H9 (cell line): ENCODE measurements around the gene SPNS3. TPM values are rescaled to one million over a fixed set of nuclear protein-coding genes. Genes with fewer than 3 reads are reported as not detected.
A peak's percentile ranks its signal among the peaks of the same experiment; 100 is the strongest.

Source experiments
- DNase-seq: peaks from one replicate; pipeline ENCODE4 v3.0.0-alpha.2; 2017
- H2AFZ ChIP-seq: one replicate; pipeline ENCODE4 v1.6.1; 2013; ENCODE audit warnings: mild to moderate bottlenecking, low read length, control low read depth, moderate library complexity
- H2AK5ac ChIP-seq: 2 replicates; pipeline ENCODE4 v1.6.1; 2013; ENCODE audit warnings: low read length, control low read depth, mixed read lengths; ENCODE audit not compliant: insufficient read length
- H2BK120ac ChIP-seq: one replicate; pipeline ENCODE4 v1.6.1; 2013; ENCODE audit warnings: low read depth, mild to moderate bottlenecking, low read length, control low read depth, inconsistent platforms; ENCODE audit not compliant: poor library complexity, severe bottlenecking
- H2BK12ac ChIP-seq: 2 replicates; pipeline ENCODE4 v1.6.1; 2013; ENCODE audit warnings: low read length, control low read depth, mixed read lengths, low read depth; ENCODE audit not compliant: insufficient read length
- H2BK15ac ChIP-seq: 2 replicates; pipeline ENCODE4 v1.6.1; 2013; ENCODE audit warnings: low read depth, low read length, control low read depth
- H2BK20ac ChIP-seq: one replicate; pipeline ENCODE4 v1.6.1; 2013; ENCODE audit warnings: low read depth, mild to moderate bottlenecking, low read length, control low read depth, inconsistent platforms; ENCODE audit not compliant: poor library complexity, severe bottlenecking
- H2BK5ac ChIP-seq: 2 replicates; pipeline ENCODE4 v1.6.1; 2013; ENCODE audit warnings: low read length, control low read depth, mixed read lengths; ENCODE audit not compliant: insufficient read length
- H3K14ac ChIP-seq: 2 replicates; pipeline ENCODE4 v1.6.1; 2013; ENCODE audit warnings: low read length, control low read depth; ENCODE audit not compliant: insufficient read depth
- H3K18ac ChIP-seq: 2 replicates; pipeline ENCODE4 v1.6.1; 2013; ENCODE audit warnings: low read depth, mild to moderate bottlenecking, mixed read lengths, low read length, control low read depth; ENCODE audit not compliant: insufficient read length
- H3K23ac ChIP-seq: 2 replicates; pipeline ENCODE4 v1.6.1; 2013; ENCODE audit warnings: low read length, control low read depth, mixed read lengths, low read depth; ENCODE audit not compliant: insufficient read length
- H3K23me2 ChIP-seq: 2 replicates; pipeline ENCODE4 v1.6.1; 2013; ENCODE audit warnings: low read depth, mild to moderate bottlenecking, mixed read lengths, low read length, control low read depth; ENCODE audit not compliant: insufficient read length, poor library complexity, severe bottlenecking
- H3K27ac ChIP-seq: 2 replicates; pipeline ENCODE4 v1.5.1; 2013; ENCODE audit warnings: low read length, control low read depth, mixed read lengths, low read depth; ENCODE audit not compliant: insufficient read length
- H3K27me3 ChIP-seq: 2 replicates; pipeline ENCODE4 v1.6.1; 2013; ENCODE audit warnings: low read length, control low read depth, inconsistent platforms; ENCODE audit not compliant: insufficient read depth
- H3K4ac ChIP-seq: 2 replicates; pipeline ENCODE4 v1.6.1; 2013; ENCODE audit warnings: low read depth, mild to moderate bottlenecking, control low read depth, inconsistent platforms, low read length, moderate library complexity
- H3K4me1 ChIP-seq: 2 replicates; pipeline ENCODE4 v1.6.1; 2013; ENCODE audit warnings: low read length, control low read depth, inconsistent platforms; ENCODE audit not compliant: insufficient read depth
- H3K4me2 ChIP-seq: 2 replicates; pipeline ENCODE4 v1.6.1; 2013; ENCODE audit warnings: low read length, control low read depth, mixed read lengths; ENCODE audit not compliant: insufficient read length, insufficient read depth
- H3K56ac ChIP-seq: 2 replicates; pipeline ENCODE4 v1.6.1; 2013; ENCODE audit warnings: low read depth, mild to moderate bottlenecking, mixed read lengths, low read length, control low read depth; ENCODE audit not compliant: insufficient read length
- H3K79me1 ChIP-seq: 2 replicates; pipeline ENCODE4 v1.6.1; 2013; ENCODE audit warnings: low read depth, mild to moderate bottlenecking, moderate library complexity, low read length, control low read depth, inconsistent platforms; ENCODE audit not compliant: insufficient read depth, poor library complexity, severe bottlenecking
- H3K79me2 ChIP-seq: 2 replicates; pipeline ENCODE4 v1.6.1; 2013; ENCODE audit warnings: low read length, control low read depth, inconsistent platforms; ENCODE audit not compliant: insufficient read depth
- H3K9ac ChIP-seq: 2 replicates; pipeline ENCODE4 v1.6.1; 2013; ENCODE audit warnings: low read length, control low read depth, mixed read lengths; ENCODE audit not compliant: insufficient read length; ENCODE audit errors: extremely low read depth
- H3K9me3 ChIP-seq: one replicate; pipeline ENCODE4 v1.6.1; 2013; ENCODE audit warnings: low read depth, low read length, inconsistent platforms; ENCODE audit not compliant: control insufficient read depth
- H3T11ph ChIP-seq: one replicate; pipeline ENCODE4 v1.6.1; 2013; ENCODE audit warnings: mild to moderate bottlenecking, low read length, control low read depth, inconsistent platforms
- H4K20me1 ChIP-seq: one replicate; pipeline ENCODE4 v1.6.1; 2013; ENCODE audit not compliant: control insufficient read depth, insufficient read length, insufficient read depth
- H4K5ac ChIP-seq: 2 replicates; pipeline ENCODE4 v1.6.1; 2013; ENCODE audit warnings: low read depth, mild to moderate bottlenecking, mixed read lengths, low read length, control low read depth; ENCODE audit not compliant: insufficient read length
- H4K8ac ChIP-seq: replicated peaks from 2 replicates; pipeline ENCODE4 v1.6.1; 2013; ENCODE audit warnings: low read length, control low read depth, mixed read lengths, low read depth; ENCODE audit not compliant: insufficient read length
- H4K91ac ChIP-seq: 2 replicates; pipeline ENCODE4 v1.6.1; 2013; ENCODE audit warnings: low read depth, mild to moderate bottlenecking, moderate library complexity, mixed read lengths, low read length, control low read depth; ENCODE audit not compliant: insufficient read length
- H3K27ac Mint-ChIP-seq, 3 experiments: 2 replicates in 2 of 3; 3 replicates in 1 of 3; pipeline ENCODE4 v1.8.0; 2020 to 2021; ENCODE audit warnings: mixed read lengths in 3 of 3, mild to moderate bottlenecking in 1 of 3, moderate library complexity in 1 of 3
- H3K27me3 Mint-ChIP-seq: 2 replicates; pipeline ENCODE4 v1.8.0; 2021; ENCODE audit warnings: low read depth, mild to moderate bottlenecking, moderate library complexity, mixed read lengths
- H3K36me3 Mint-ChIP-seq, 3 experiments: 2 replicates in 2 of 3; 3 replicates in 1 of 3; pipeline ENCODE4 v1.8.0; 2020 to 2021; ENCODE audit warnings: low read depth in 3 of 3, mixed read lengths in 3 of 3; ENCODE audit not compliant: insufficient read depth in 1 of 3
- H3K4me1 Mint-ChIP-seq, 2 experiments: 2 replicates each; pipeline ENCODE4 v1.8.0; 2020; ENCODE audit warnings: mixed read lengths in 2 of 2
- H3K4me3 Mint-ChIP-seq, 2 experiments: 2 replicates in 1 of 2; 3 replicates in 1 of 2; pipeline ENCODE4 v1.8.0; 2020 to 2021; ENCODE audit warnings: mild to moderate bottlenecking in 2 of 2, mixed read lengths in 2 of 2, moderate library complexity in 1 of 2
- H3K9me3 Mint-ChIP-seq, 2 experiments: 2 replicates in 1 of 2; 3 replicates in 1 of 2; pipeline ENCODE4 v1.8.0; 2020; ENCODE audit warnings: mild to moderate bottlenecking in 2 of 2, mixed read lengths in 2 of 2, moderate library complexity in 1 of 2
- WGBS: extraction: QIAGEN DNeasy Blood & Tissue Kit; methylation state at CpG from one replicate; pipeline ENCODE4 v1.1.7; 2013; ENCODE audit warnings: missing lambda C conversion rate, low lambda C conversion rate, mixed read lengths; ENCODE audit not compliant: insufficient read length; ENCODE audit errors: extremely low coverage; 5-methylcytosine and 5-hydroxymethylcytosine counted together
- total RNA-seq: library from RNA; stranded (reverse); gene quantifications from 2 replicates; pipeline ENCODE4 v1.2.1, GENCODE V29; 2021
- TF ChIP-seq, protein P1 (sequence below): fragments of 200-600 bp; sonication (generic); conservative IDR thresholded peaks from 3 replicates; pipeline ENCODE4 v1.8.0; 2021; ENCODE audit warnings: antibody characterized with exemption, mild to moderate bottlenecking

Gene SPNS3
- total RNA-seq, 1 experiment from 2014 or later = not detected

DNA sequence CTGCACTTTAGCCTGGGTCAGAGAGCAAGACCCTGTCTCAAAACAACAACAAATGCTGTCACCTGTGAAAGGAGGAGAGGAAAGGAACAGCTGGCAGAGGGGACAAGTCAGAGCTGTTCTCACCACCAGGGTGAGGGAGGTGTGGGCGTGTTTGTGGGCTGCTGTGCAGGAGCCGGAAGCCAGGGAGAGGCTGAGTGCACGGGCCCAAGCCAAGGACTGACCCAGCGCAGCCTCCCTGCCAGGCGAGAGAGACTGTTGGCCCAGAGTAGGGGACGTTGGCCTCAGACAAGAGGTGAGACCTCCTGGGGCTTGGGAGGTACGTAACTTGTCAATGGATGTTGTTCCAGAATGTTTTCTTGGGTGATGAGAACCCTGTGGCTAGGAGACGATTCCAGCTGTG lies 75.7 kb downstream of the SPNS3 start:
- peak overlapping the region in 1 of 3 experiments; percentile 93; a peak in 1 of 7 replicates for H3K27ac Mint-ChIP-seq
- Histone ChIP-seq H4K8ac (no peak overlapping the region), H3K9ac (no peak overlapping the region), H3K4me1 (no peaks in the 10 kb centered on the region), H2BK120ac (no peak overlapping the region), H2BK20ac (no peak overlapping the region), H3K4me2 (no peak overlapping the region), H2BK12ac (no peak overlapping the region), H3K79me2 (no peaks in the 10 kb centered on the region), H3K27me3 (no peaks in the 10 kb centered on the region), H4K20me1 (no peaks in the 10 kb centered on the region), H3K9me3 (no peaks in the 10 kb centered on the region), H3K56ac (no peak overlapping the region), H3K27ac (no peak overlapping the region), H4K5ac (no peak overlapping the region), H2AK5ac (no peak overlapping the region), H3K23me2 (no peaks in the 10 kb centered on the region), H2BK5ac (no peak overlapping the region), H3T11ph (no peak overlapping the region), H3K14ac (no peak overlapping the region; the same call in 1 of the 2 replicates), H2AFZ (no peak overlapping the region), H3K4ac (no peak overlapping the region), H3K18ac (no peak overlapping the region), H3K23ac (no peak overlapping the region), H4K91ac (no peak overlapping the region), H3K79me1 (no peaks in the 10 kb centered on the region), H2BK15ac (no peak overlapping the region)
- peaks cover 31% of the 10 kb centered on the region for H3K27me3 Mint-ChIP-seq
- no peak for DNase-seq
- no peaks in the 10 kb centered on the region for H3K36me3 Mint-ChIP-seq
- H3K4me3 Mint-ChIP-seq = no peak overlapping the region; a peak in 1 of 5 replicates
- no CpG with 5 or more reads among the region's 8 CpGs for WGBS
- no peaks in the 10 kb centered on the region; a peak in 1 of 5 replicates for H3K9me3 Mint-ChIP-seq
- TF ChIP-seq, protein P1, sequence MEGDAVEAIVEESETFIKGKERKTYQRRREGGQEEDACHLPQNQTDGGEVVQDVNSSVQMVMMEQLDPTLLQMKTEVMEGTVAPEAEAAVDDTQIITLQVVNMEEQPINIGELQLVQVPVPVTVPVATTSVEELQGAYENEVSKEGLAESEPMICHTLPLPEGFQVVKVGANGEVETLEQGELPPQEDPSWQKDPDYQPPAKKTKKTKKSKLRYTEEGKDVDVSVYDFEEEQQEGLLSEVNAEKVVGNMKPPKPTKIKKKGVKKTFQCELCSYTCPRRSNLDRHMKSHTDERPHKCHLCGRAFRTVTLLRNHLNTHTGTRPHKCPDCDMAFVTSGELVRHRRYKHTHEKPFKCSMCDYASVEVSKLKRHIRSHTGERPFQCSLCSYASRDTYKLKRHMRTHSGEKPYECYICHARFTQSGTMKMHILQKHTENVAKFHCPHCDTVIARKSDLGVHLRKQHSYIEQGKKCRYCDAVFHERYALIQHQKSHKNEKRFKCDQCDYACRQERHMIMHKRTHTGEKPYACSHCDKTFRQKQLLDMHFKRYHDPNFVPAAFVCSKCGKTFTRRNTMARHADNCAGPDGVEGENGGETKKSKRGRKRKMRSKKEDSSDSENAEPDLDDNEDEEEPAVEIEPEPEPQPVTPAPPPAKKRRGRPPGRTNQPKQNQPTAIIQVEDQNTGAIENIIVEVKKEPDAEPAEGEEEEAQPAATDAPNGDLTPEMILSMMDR = no peak
- H3K4me1 Mint-ChIP-seq = peaks cover 18 to 24% of the 10 kb centered on the region in 2 experiments
